HEK293 (cell line): Measurements from ENCODE around the gene RPP25L.

Experiments used
- CTCF ChIA-PET: fragments of 350-600 bp; formaldehyde crosslinking; extraction: SDS; loops from one replicate; lab custom pipeline; 2021; ENCODE audit warnings: antibody characterized with exemption; lab: Yijun Ruan, JAX
- POLR2A ChIA-PET: fragments of 300-600 bp; formaldehyde crosslinking; extraction: SDS; loops from one replicate; lab custom pipeline; 2020; ENCODE audit warnings: antibody characterized with exemption, inconsistent platforms; lab: Yijun Ruan, JAX
- H3K27ac ChIP-seq: fragments of 200-500 bp; sonication (Bioruptor generic); 2 replicates; pipeline ENCODE4 v1.5.1; 2014; ENCODE audit warnings: low read depth, low read length, control low read depth, inconsistent platforms; ENCODE audit errors: extremely low read depth
- H3K36me3 ChIP-seq, 2 experiments: fragments of 200-500 bp in 1 of 2; sonication (Bioruptor generic) in 1 of 2; 1 replicate in 1 of 2; 2 replicates in 1 of 2; pipeline ENCODE4 v1.5.1; 2014 to 2017; ENCODE audit warnings: inconsistent platforms in 2 of 2, low read length in 2 of 2; ENCODE audit not compliant: control insufficient read depth in 2 of 2, insufficient read depth in 1 of 2
- H3K4me1 ChIP-seq: fragments of 200-500 bp; sonication (Bioruptor generic); 2 replicates; pipeline ENCODE4 v1.5.1; 2014; ENCODE audit warnings: mild to moderate bottlenecking, low read length, inconsistent platforms; ENCODE audit not compliant: control insufficient read depth, insufficient read depth
- H3K4me3 ChIP-seq: 2 replicates; pipeline ENCODE4 v1.5.1; 2011; ENCODE audit warnings: low read depth, mild to moderate bottlenecking, control low read depth, low read length, moderate library complexity
- H3K9me3 ChIP-seq: fragments of 200-500 bp; sonication (Bioruptor generic); 2 replicates; pipeline ENCODE4 v1.5.1; 2014; ENCODE audit warnings: low read depth, low read length, inconsistent platforms; ENCODE audit not compliant: control insufficient read depth, insufficient read depth
- EGR2 ChIP-seq: fragments of 450-650 bp; formaldehyde crosslinking; IDR thresholded peaks from 2 replicates; pipeline ENCODE4 v1.5.1; 2016; ENCODE audit warnings: low read depth, missing biosample characterization, missing genetic modification characterization
- HOXC10 ChIP-seq: sonication (generic); formaldehyde crosslinking; IDR thresholded peaks from 2 replicates; pipeline ENCODE4 v1.8.1; 2023; ENCODE audit warnings: mild to moderate bottlenecking, missing genetic modification reagents
- SCRT2 ChIP-seq: fragments of 450-650 bp; formaldehyde crosslinking; IDR thresholded peaks from 2 replicates; pipeline ENCODE4 v1.5.1; 2016; ENCODE audit warnings: missing biosample characterization, missing genetic modification characterization
- TCF7L2 ChIP-seq: IDR thresholded peaks from 2 replicates; pipeline ENCODE4 v1.6.1; 2011; ENCODE audit warnings: low read depth, mild to moderate bottlenecking, inconsistent platforms, low read length, moderate library complexity, borderline replicate concordance
- TSHZ1 ChIP-seq: fragments of 450-650 bp; formaldehyde crosslinking; IDR thresholded peaks from 2 replicates; pipeline ENCODE4 v1.5.1; 2016; ENCODE audit warnings: missing biosample characterization, missing genetic modification characterization, borderline replicate concordance
- ZBTB11 ChIP-seq: fragments of 450-650 bp; formaldehyde crosslinking; conservative IDR thresholded peaks from 2 replicates; pipeline ENCODE4 v1.5.1; 2016; ENCODE audit warnings: low read depth, missing biosample characterization, missing genetic modification characterization
- ZBTB48 ChIP-seq: fragments of 450-650 bp; formaldehyde crosslinking; IDR thresholded peaks from 2 replicates; pipeline ENCODE4 v1.5.1; 2016; ENCODE audit warnings: missing biosample characterization, missing genetic modification characterization
- ZNF155 ChIP-seq: fragments of 450-650 bp; formaldehyde crosslinking; IDR thresholded peaks from 2 replicates; pipeline ENCODE4 v1.5.1; 2016; ENCODE audit warnings: missing biosample characterization, missing genetic modification characterization
- ZNF202 ChIP-seq: fragments of 450-650 bp; formaldehyde crosslinking; IDR thresholded peaks from 2 replicates; pipeline ENCODE4 v1.5.1; 2016; ENCODE audit warnings: missing biosample characterization, missing genetic modification characterization, borderline replicate concordance
- ZNF274 ChIP-seq, 2 experiments: fragments of 200-500 bp in 1 of 2; fragments of 450-650 bp in 1 of 2; sonication (Bioruptor generic) in 1 of 2; formaldehyde crosslinking in 1 of 2; IDR thresholded peaks; 2 replicates each; pipeline versions ENCODE4 v1.5.1 to v1.6.1; 2014 to 2016; ENCODE audit warnings: borderline replicate concordance in 1 of 2, inconsistent platforms in 1 of 2, low read length in 1 of 2, missing biosample characterization in 1 of 2, missing genetic modification characterization in 1 of 2
- ZNF292 ChIP-seq: fragments of 450-650 bp; formaldehyde crosslinking; IDR thresholded peaks from 2 replicates; pipeline ENCODE4 v1.5.1; 2016; ENCODE audit warnings: low read depth, missing biosample characterization, missing genetic modification characterization, borderline replicate concordance
- ZNF350 ChIP-seq: fragments of 450-650 bp; formaldehyde crosslinking; IDR thresholded peaks from 2 replicates; pipeline ENCODE4 v1.5.0; 2017; ENCODE audit warnings: missing biosample characterization, mild to moderate bottlenecking, missing genetic modification characterization
- ZNF366 ChIP-seq: fragments of 450-650 bp; formaldehyde crosslinking; conservative IDR thresholded peaks from 2 replicates; pipeline ENCODE4 v1.5.1; 2016; ENCODE audit warnings: missing biosample characterization, missing genetic modification characterization
- ZNF488 ChIP-seq: fragments of 450-650 bp; formaldehyde crosslinking; IDR thresholded peaks from 2 replicates; pipeline ENCODE4 v1.5.1; 2016; ENCODE audit warnings: missing biosample characterization, missing genetic modification characterization
- ZNF777 ChIP-seq: fragments of 450-650 bp; formaldehyde crosslinking; IDR thresholded peaks from 2 replicates; pipeline ENCODE4 v1.5.1; 2017; ENCODE audit warnings: missing biosample characterization, missing genetic modification characterization, borderline replicate concordance
- ZNF792 ChIP-seq: fragments of 450-650 bp; formaldehyde crosslinking; IDR thresholded peaks from 2 replicates; pipeline ENCODE4 v1.5.1; 2016; ENCODE audit warnings: missing biosample characterization, missing genetic modification characterization
- ZNF837 ChIP-seq: fragments of 450-650 bp; formaldehyde crosslinking; IDR thresholded peaks from 2 replicates; pipeline ENCODE4 v1.5.1; 2016; ENCODE audit warnings: missing biosample characterization, missing genetic modification characterization
- ZNF843 ChIP-seq: fragments of 450-650 bp; formaldehyde crosslinking; IDR thresholded peaks from 2 replicates; pipeline ENCODE4 v1.5.1; 2016; ENCODE audit warnings: missing biosample characterization, missing genetic modification characterization
- ZSCAN5A ChIP-seq: fragments of 450-650 bp; formaldehyde crosslinking; IDR thresholded peaks from 2 replicates; pipeline ENCODE4 v1.5.1; 2016; ENCODE audit warnings: missing biosample characterization, missing genetic modification characterization

RPP25L gene

DNA sequence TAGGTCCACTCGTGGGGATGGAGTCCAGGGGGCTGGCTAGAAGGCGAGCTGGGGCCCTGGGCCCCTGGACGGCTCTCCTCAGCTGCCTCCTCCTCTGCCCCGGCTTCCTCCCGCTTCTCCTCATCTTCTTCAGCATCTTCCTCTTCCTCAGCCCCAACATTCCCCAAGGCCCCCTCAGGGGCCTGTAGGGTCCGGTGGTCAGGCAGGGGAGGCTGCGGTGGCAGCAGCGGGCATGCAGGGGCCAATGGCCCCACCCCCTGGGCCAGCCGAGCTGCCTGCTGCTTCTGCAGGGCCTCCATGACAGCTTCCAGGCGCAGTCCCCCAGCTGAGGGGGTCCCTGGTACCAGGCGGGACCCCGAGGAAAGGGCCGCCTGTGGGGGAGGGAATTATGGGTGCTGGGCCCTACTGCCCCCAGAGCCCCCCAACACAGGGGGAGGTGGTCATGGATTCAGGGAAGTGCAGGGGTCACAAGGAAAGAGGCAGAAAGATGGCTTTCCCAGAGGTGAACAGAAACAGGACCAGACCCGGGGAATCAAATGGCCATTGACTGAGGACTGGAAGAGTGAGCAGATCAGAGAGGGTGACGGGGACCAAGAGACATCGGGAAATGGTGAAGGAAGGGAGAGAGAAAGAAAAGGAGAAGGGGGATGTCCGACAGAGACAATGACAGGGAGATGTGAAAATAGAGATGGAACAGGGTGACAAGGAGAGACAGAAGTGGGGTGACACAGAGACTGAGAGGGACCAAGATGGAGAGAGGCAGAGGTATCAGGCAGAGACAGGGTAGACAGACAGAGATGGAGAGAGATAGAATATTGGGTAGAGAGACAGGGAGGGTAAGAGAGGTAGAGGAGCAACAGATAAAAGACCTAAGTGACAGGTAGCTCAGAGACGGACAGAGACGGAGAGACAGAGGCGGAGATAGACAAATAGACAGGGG lies 16.1 kb upstream of the RPP25L start:
- Histone ChIP-seq H3K4me1 (no peaks in the 10 kb centered on the region; the same call in 1 of the 2 replicates), H3K9me3 (no peaks in the 10 kb centered on the region), H3K36me3 (no peaks in the 10 kb centered on the region), H3K27ac (no peak overlapping the region), H3K4me3 (no peak overlapping the region)
- TF ChIP-seq ZNF837 (tag by site-specific recombination) (no peak), SCRT2 (peak; percentile 18; the same call in 1 of the 2 replicates), ZSCAN5A (no peak), ZNF777 (tag by site-specific recombination) (no peak), ZBTB48 (tag by site-specific recombination) (0 out of 2 replicates have a peak, but pooled peaks have one; percentile 23), ZNF488 (no peak), ZNF366 (tag by site-specific recombination) (peak; percentile 73)
- ChIA-PET POLR2A (no interaction called here), CTCF (interaction anchor here (0.6 to 3.2 kb wide), 5 partner anchors 13 to 52 kb away, joined by 3 to 18 read pairs (median 3); partner anchors contain the start of gene RPP25L)

DNA sequence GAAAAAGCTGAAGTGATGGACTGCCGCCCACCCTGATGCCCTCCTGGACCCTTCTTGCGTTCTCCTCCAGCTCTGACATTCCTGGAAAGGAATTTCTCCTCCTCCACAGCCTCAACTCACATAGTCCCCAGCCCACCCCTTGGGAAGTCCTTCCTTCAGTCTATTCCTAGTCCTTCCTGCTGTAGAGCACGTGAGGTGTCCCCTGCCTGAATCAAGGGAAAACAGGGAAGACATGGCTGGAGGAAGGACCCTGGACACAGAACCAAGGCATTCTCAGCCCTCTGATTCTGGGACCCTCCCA lies 13.2 kb upstream of the RPP25L start:
- H3K9me3 ChIP-seq = no peaks in the 10 kb centered on the region
- POLR2A ChIA-PET = interaction anchor here (1.0 kb wide), 1 partner anchor 12 kb away, joined by 5 read pairs; the partner anchor contains the start of gene SIGMAR1
- no peak overlapping the region for H3K4me3 ChIP-seq
- no peaks in the 10 kb centered on the region; the same call in 1 of the 2 replicates for H3K4me1 ChIP-seq
- CTCF ChIA-PET = interaction anchor here (0.6 to 7.3 kb wide), 6 partner anchors 9 to 847 kb away, joined by 3 to 59 read pairs (median 6); partner anchors contain the start of gene IL11RA
- no peak for TF ChIP-seq HOXC10
- peak; percentile 37; the same call in 1 of the 2 replicates for TF ChIP-seq EGR2 (tag by site-specific recombination)
- H3K27ac ChIP-seq = no peak overlapping the region
- no peaks in the 10 kb centered on the region for H3K36me3 ChIP-seq

DNA sequence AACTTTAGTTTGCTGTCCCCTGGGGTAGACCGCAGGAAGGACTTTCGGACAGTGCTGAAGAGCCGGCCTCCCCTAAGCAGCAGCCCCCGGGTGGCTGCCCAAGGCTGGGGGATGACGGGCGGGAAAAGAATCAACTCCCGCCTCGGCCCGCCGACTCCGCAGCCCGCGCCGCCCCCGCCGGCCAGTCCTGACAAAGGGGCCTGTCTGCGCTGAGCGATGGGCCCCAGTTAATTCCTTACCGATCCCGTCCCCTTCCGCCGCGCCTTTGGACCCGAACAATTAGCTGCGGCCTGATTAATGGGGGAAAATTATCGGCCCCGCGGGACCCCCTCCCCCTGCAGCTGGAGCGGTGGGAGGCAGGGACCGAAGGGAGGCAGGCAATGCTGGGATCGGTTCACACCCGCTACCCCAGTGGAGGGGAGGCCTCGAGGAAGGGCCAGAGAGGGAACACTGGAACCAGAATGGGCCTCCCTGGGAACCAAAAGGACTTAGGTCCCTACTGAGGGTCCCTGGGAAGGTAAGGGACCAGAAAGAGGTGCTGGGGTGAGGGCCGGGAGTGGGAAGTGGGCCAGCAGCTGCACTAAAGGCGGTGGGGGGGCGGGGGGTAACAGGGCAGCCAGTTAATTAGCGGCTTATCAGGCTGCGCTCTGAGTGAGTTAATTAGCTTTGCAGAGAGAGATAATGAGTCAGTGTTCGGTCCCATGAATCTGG lies 12.7 kb upstream of the RPP25L start:
- ChIA-PET CTCF (interaction anchor here (0.6 to 7.3 kb wide), 4 partner anchors 9 to 846 kb away, joined by 4 to 59 read pairs (median 6); partner anchors contain the start of gene IL11RA), POLR2A (no interaction called here)
- no peaks in the 10 kb centered on the region for H3K9me3 ChIP-seq
- H3K36me3 ChIP-seq = no peaks in the 10 kb centered on the region
- H3K4me1 ChIP-seq = no peaks in the 10 kb centered on the region; the same call in 1 of the 2 replicates
- H3K4me3 ChIP-seq = no peak overlapping the region
- no peak overlapping the region for H3K27ac ChIP-seq
- no peak for TF ChIP-seq ZNF202 (tag by site-specific recombination)
- TF ChIP-seq ZNF155 = no peak
- TF ChIP-seq TSHZ1 = no peak
- TF ChIP-seq ZNF843 = no peak
- no peak for TF ChIP-seq TCF7L2
- TF ChIP-seq ZNF350 (tag by site-specific recombination) = no peak
- TF ChIP-seq ZNF792 (tag by site-specific recombination) = no peak
- no peak for TF ChIP-seq ZNF292
- TF ChIP-seq ZNF274 (IDR thresholded peaks at IDR 0.05; ENCODE audit: low read length) = no peak
- no peak for TF ChIP-seq ZNF274 (tag by site-specific recombination; IDR thresholded peaks at IDR 0.05; ENCODE audit: borderline replicate concordance)
- TF ChIP-seq ZBTB11 (tag by site-specific recombination) = no peak
